Erythroblast (primary cell): ENCODE measurements around the gene AOAH.

Experiments used
- DNase-seq, 2 experiments: peaks; one replicate each; lab custom pipeline; 2025; lab: John Stamatoyannopoulos, UW
- GATA1 ChIP-seq: IDR thresholded peaks from 2 replicates; pipeline ENCODE4 v1.6.1; 2011; ENCODE audit warnings: low read depth, mild to moderate bottlenecking, control low read depth, low read length, moderate library complexity
- POLR2A ChIP-seq: IDR thresholded peaks from 2 replicates; pipeline ENCODE4 v1.6.1; 2011; ENCODE audit warnings: mild to moderate bottlenecking, low read length

AOAH gene

GRCh38 chr7:36606976-36607720, 117.1 kb downstream of the AOAH start:
- DNase-seq = no peak
- TF ChIP-seq GATA1 (no peak), POLR2A (no peak)

GRCh38 chr7:36606153-36606975, 117.9 kb downstream of the AOAH start:
- no peak for DNase-seq
- TF ChIP-seq GATA1 = no peak
- no peak for TF ChIP-seq POLR2A

- DNase-seq = no peak
- TF ChIP-seq GATA1 (no peak), POLR2A (no peak)
Measured at GRCh38 chr7:36605261-36606051, 118.8 kb downstream of the AOAH start.

GRCh38 chr7:36604806-36605205, 119.5 kb downstream of the AOAH start:
- DNase-seq = no peak
- TF ChIP-seq POLR2A (no peak), GATA1 (no peak)

GRCh38 chr7:36602934-36603887, 121.1 kb downstream of the AOAH start:
- DNase-seq = no peak
- TF ChIP-seq POLR2A = no peak
- TF ChIP-seq GATA1 = no peak

GRCh38 chr7:36602511-36602910, 121.8 kb downstream of the AOAH start:
- DNase-seq = no peak
- TF ChIP-seq GATA1 = no peak
- TF ChIP-seq POLR2A = no peak

- no peak for TF ChIP-seq POLR2A
- TF ChIP-seq GATA1 = no peak
Measured at GRCh38 chr7:36601601-36602000, 122.7 kb downstream of the AOAH start.

GRCh38 chr7:36600869-36601530, 123.3 kb downstream of the AOAH start:
- no peak for TF ChIP-seq POLR2A
- TF ChIP-seq GATA1 = no peak
- DNase-seq = no peak

More at GRCh38 chr7:36601601-36602000, 122.7 kb downstream of the AOAH start:
- DNase-seq = no peak

GRCh38 chr7:36600314-36600682, 124.0 kb downstream of the AOAH start:
- TF ChIP-seq POLR2A (no peak), GATA1 (no peak)
- no peak for DNase-seq

- no peak for TF ChIP-seq GATA1
- TF ChIP-seq POLR2A = no peak
- no peak for DNase-seq
Measured at GRCh38 chr7:36599645-36600313, 124.5 kb downstream of the AOAH start.

GRCh38 chr7:36598054-36598674, 126.1 kb downstream of the AOAH start:
- TF ChIP-seq POLR2A (no peak), GATA1 (no peak)
- DNase-seq = no peak
